Smooth muscle cell (in vitro differentiated cells): ENCODE measurements around the gene CXCL1. TPM values are rescaled to one million over a fixed set of nuclear protein-coding genes. Genes with fewer than 3 reads are reported as not detected.

ENCODE experiments used
- DNase-seq: peaks from one replicate; lab custom pipeline; 2025; ENCODE audit not compliant: unreplicated experiment; lab: John Stamatoyannopoulos, UW
- H2AFZ ChIP-seq: fragments of 200-600 bp; sonication (generic); 2 replicates; pipeline ENCODE4 v1.6.0; 2016; ENCODE audit warnings: antibody characterized with exemption, low read depth, mild to moderate bottlenecking
- H3F3A ChIP-seq: fragments of 200-600 bp; sonication (generic); 2 replicates; pipeline ENCODE4 v1.6.0; 2017; ENCODE audit warnings: antibody characterized with exemption, low read depth
- H3K27ac ChIP-seq: fragments of 200-600 bp; sonication (generic); 2 replicates; pipeline ENCODE4 v1.5.1; 2016; ENCODE audit warnings: low read depth, mild to moderate bottlenecking
- H3K27me3 ChIP-seq: fragments of 200-600 bp; sonication (generic); 2 replicates; pipeline ENCODE4 v1.6.1; 2016; ENCODE audit warnings: low read depth, mild to moderate bottlenecking
- H3K36me3 ChIP-seq: fragments of 200-600 bp; sonication (generic); 2 replicates; pipeline ENCODE4 v1.5.1; 2016; ENCODE audit warnings: low read depth
- H3K4me1 ChIP-seq: fragments of 200-600 bp; sonication (generic); 2 replicates; pipeline ENCODE4 v1.5.1; 2016; ENCODE audit warnings: low read depth
- H3K4me2 ChIP-seq: fragments of 200-600 bp; sonication (generic); 2 replicates; pipeline ENCODE4 v1.6.0; 2016; ENCODE audit warnings: mild to moderate bottlenecking
- H3K4me3 ChIP-seq: fragments of 200-600 bp; sonication (generic); 2 replicates; pipeline ENCODE4 v1.5.1; 2016; ENCODE audit warnings: mild to moderate bottlenecking
- H3K79me2 ChIP-seq: fragments of 200-600 bp; sonication (generic); 2 replicates; pipeline ENCODE4 v1.6.0; 2016; ENCODE audit warnings: low read depth, mild to moderate bottlenecking
- H3K9ac ChIP-seq: fragments of 200-600 bp; sonication (generic); 2 replicates; pipeline ENCODE4 v1.6.0; 2016; ENCODE audit warnings: low read depth
- H3K9me3 ChIP-seq: fragments of 200-600 bp; sonication (generic); replicated peaks from 2 replicates; pipeline ENCODE4 v1.5.1; 2016; ENCODE audit warnings: low read depth
- H4K20me1 ChIP-seq: fragments of 200-600 bp; sonication (generic); 2 replicates; pipeline ENCODE4 v1.6.0; 2016; ENCODE audit warnings: low read depth
- WGBS: methylation state at CpG from one replicate; pipeline ENCODE4 v1.1.7; 2016; ENCODE audit warnings: low lambda C conversion rate; 5-methylcytosine and 5-hydroxymethylcytosine counted together
- polyA plus RNA-seq: library from polyadenylated mRNA; unstranded; fragments of >200 nt; fragmentation: Nextera tagmentation; extraction: Ambion mirVana; gene quantifications from 2 replicates; pipeline ENCODE4 v1.2.1, GENCODE V29; 2016
- total RNA-seq: library from RNA; depleted of rRNA; stranded (reverse); fragments of >200 nt; gene quantifications from 2 replicates; pipeline ENCODE4 v1.2.3, GENCODE V29; 2014
- TF ChIP-seq, protein P1 (sequence below): fragments of 200-600 bp; sonication (generic); IDR thresholded peaks from 2 replicates; pipeline ENCODE4 v1.5.1; 2017; ENCODE audit warnings: borderline replicate concordance, mild to moderate bottlenecking, antibody characterized with exemption; ENCODE audit not compliant: insufficient read depth, poor library complexity, severe bottlenecking

CXCL1 gene
- total and polyA plus RNA-seq, 2 experiments from 2014 or later: 20.9 to 23.2 TPM

DNA sequence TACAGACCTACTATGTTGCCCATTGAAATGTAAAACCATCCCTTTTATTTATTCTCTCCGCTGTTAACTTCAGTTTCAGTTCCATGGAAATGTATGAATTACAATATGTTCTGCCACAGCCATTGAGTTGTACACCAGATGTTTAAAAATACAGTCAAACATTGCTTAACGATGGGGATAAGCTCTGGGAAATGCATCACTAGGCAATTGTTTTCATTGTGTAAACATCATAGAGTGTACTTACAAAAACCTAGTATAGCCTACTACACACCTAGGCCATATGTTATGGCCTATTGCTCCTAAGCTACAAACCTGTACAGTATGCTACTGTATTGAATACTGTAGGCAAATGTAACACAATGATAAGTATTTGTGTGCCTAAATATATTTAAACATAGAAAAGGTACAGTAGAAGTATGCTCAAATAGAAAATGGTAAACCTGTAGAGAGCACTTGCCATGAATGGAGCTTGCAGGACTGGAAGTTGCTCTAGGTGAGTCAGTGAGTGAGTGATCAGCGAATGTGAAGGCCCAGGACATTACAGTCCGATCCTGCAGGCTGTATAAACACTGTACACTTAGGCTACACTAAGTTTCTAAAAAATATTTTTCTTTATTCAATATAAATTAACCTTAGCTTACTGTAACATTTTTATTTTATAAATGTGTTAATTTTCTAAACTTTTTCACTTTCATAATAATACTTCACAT is 18.8 kb upstream of the CXCL1 start:
- H3K4me3 ChIP-seq: no peak overlapping the region
- no peaks in the 10 kb centered on the region for H4K20me1 ChIP-seq
- TF ChIP-seq, protein P1, sequence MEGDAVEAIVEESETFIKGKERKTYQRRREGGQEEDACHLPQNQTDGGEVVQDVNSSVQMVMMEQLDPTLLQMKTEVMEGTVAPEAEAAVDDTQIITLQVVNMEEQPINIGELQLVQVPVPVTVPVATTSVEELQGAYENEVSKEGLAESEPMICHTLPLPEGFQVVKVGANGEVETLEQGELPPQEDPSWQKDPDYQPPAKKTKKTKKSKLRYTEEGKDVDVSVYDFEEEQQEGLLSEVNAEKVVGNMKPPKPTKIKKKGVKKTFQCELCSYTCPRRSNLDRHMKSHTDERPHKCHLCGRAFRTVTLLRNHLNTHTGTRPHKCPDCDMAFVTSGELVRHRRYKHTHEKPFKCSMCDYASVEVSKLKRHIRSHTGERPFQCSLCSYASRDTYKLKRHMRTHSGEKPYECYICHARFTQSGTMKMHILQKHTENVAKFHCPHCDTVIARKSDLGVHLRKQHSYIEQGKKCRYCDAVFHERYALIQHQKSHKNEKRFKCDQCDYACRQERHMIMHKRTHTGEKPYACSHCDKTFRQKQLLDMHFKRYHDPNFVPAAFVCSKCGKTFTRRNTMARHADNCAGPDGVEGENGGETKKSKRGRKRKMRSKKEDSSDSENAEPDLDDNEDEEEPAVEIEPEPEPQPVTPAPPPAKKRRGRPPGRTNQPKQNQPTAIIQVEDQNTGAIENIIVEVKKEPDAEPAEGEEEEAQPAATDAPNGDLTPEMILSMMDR: no peak
- no peak overlapping the region for H3K9ac ChIP-seq
- H3F3A ChIP-seq: no peaks in the 10 kb centered on the region
- DNase-seq: no peak
- H2AFZ ChIP-seq: no peak overlapping the region
- no peaks in the 10 kb centered on the region for H3K36me3 ChIP-seq
- H3K27ac ChIP-seq: no peak overlapping the region
- H3K9me3 ChIP-seq: no peaks in the 10 kb centered on the region
- H3K27me3 ChIP-seq: peaks cover 41% of the 10 kb centered on the region
- no peak overlapping the region for H3K4me2 ChIP-seq
- WGBS: 81% methylated on average over 4 of the region's 4 CpGs
- no peaks in the 10 kb centered on the region for H3K4me1 ChIP-seq
- no peaks in the 10 kb centered on the region for H3K79me2 ChIP-seq

DNA sequence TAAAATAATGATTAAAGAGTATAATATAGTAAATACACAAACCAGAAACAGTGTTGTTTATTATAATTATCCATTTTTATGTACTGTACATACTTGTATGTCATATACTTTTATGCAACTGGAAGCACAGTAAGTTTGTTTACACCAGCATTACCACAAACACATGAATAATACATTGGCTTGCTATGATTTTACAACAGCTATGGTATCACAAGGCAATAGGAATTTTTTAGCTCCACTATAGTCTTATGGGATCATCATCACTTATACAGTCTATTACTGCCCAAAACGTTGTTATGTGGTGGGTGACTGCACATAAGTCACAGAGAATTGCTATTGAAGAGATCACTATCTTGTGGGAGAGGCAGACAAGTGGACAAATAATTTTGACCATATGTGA is 17.9 kb upstream of the CXCL1 start:
- WGBS: 58% methylated on average over 1 of the region's 1 CpG
- H3K9me3 ChIP-seq: no peaks in the 10 kb centered on the region
- no peak overlapping the region for H3K4me3 ChIP-seq
- no peaks in the 10 kb centered on the region for H3K36me3 ChIP-seq
- no peaks in the 10 kb centered on the region for H3F3A ChIP-seq
- no peaks in the 10 kb centered on the region for H3K4me1 ChIP-seq
- H3K27me3 ChIP-seq: peaks cover 41% of the 10 kb centered on the region
- DNase-seq: no peak
- TF ChIP-seq, protein P1: no peak
- no peak overlapping the region for H3K9ac ChIP-seq
- no peaks in the 10 kb centered on the region for H3K79me2 ChIP-seq
- H3K27ac ChIP-seq: no peak overlapping the region
- no peak overlapping the region for H3K4me2 ChIP-seq
- H4K20me1 ChIP-seq: no peaks in the 10 kb centered on the region
- no peak overlapping the region for H2AFZ ChIP-seq

DNA sequence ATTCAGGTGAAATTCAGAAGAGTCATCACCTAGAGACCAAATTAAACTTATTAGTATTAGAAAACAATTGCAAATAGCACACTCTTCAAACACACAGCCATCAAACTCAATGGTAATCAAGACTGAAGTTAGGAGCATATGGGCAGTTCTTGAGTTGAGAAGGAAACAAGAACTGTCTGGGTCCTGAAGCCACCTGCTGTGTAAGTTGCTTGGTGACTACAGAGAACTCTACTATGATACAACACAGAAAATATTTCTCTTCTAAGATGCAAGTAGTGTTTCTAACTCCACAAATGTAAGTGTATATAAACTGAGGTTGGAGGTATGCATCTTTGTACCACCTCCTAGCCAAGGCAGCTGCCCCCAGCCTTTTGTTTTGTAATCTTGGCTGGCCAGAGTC is 16.4 kb upstream of the CXCL1 start:
- H3F3A ChIP-seq: no peaks in the 10 kb centered on the region
- peaks cover 41% of the 10 kb centered on the region for H3K27me3 ChIP-seq
- no peak overlapping the region for H2AFZ ChIP-seq
- H3K4me3 ChIP-seq: no peak overlapping the region
- no peak overlapping the region for H3K27ac ChIP-seq
- no peak overlapping the region for H3K4me2 ChIP-seq
- no peaks in the 10 kb centered on the region for H4K20me1 ChIP-seq
- H3K79me2 ChIP-seq: no peaks in the 10 kb centered on the region
- no peaks in the 10 kb centered on the region for H3K36me3 ChIP-seq
- no peaks in the 10 kb centered on the region for H3K9me3 ChIP-seq
- DNase-seq: no peak
- TF ChIP-seq, protein P1: no peak
- H3K9ac ChIP-seq: no peak overlapping the region
- H3K4me1 ChIP-seq: no peaks in the 10 kb centered on the region

DNA sequence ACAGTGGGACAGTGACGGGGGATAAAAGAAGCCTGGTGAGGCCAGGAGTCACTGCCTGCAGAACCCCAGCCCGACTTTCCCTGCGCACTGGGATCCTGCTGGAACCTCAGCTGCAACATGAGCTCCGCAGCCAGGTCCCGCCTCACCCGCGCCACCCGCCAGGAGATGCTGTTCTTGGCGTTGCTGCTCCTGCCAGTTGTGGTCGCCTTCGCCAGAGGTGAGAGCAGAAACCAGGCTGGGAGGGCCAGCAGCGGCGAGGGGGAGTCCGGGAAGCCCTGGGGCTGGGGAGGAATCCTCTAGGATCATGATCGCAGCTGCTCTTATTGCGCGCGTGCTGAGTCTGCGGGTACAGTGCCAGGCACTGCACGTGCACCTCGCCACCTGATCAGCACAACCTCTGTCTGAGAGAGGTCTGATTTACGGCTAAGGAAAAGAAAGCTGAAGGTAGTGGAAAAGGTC is 15.9 kb upstream of the CXCL1 start, which contains the start of gene PF4V1:
Gene PF4V1, plus strand, starts transcription at position 51 of the 459 bp plus-strand sequence. Its CDS starts 67 bp downstream, at position 118.
- H3K4me3 ChIP-seq: no peak within 1 kb of the TSS
- H3K9ac ChIP-seq: no peak within 1 kb of the TSS
- 37% methylated on average over 22 of the region's 22 CpGs for WGBS

More for the DNA sequence above, 15.9 kb upstream of the CXCL1 start, which contains the start of gene PF4V1:
- H3K27ac ChIP-seq: no peak within 1 kb of the TSS
- peak within 1 kb of the TSS; percentile 62 for H3K4me2 ChIP-seq
- H3F3A ChIP-seq: no peaks in the 10 kb centered on the region
- peaks cover 36% of the 10 kb centered on the region for H3K27me3 ChIP-seq
- no peaks in the 10 kb centered on the region for H3K9me3 ChIP-seq
- no peaks in the 10 kb centered on the region for H3K36me3 ChIP-seq
- no peaks in the 10 kb centered on the region for H3K4me1 ChIP-seq
- no peak for DNase-seq
- H4K20me1 ChIP-seq: no peaks in the 10 kb centered on the region
- no peaks in the 10 kb centered on the region for H3K79me2 ChIP-seq
- H2AFZ ChIP-seq: no peak within 1 kb of the TSS
- TF ChIP-seq, protein P1: no peak
